Activated CD8-positive, alpha-beta T cell treated with anti-CD3 and anti-CD28 coated beads for 36 hours (primary cell): ENCODE results near the gene HFE. TPM values are rescaled to one million over a fixed set of nuclear protein-coding genes. Genes with fewer than 3 reads are reported as not detected.
"Not testable (repeated sequence)": the region's sequence is repeated elsewhere in the genome, so short reads cannot be mapped to it uniquely, and the experiment has no call there.

ENCODE experiments used
- ATAC-seq: fragments of 200-7000 bp; cut with Tn5 transposase; one replicate; pipeline ENCODE4 v1.10.0; 2021; ENCODE audit warnings: mild to moderate bottlenecking, moderate library complexity
- CTCF ChIA-PET: fragments of 350-600 bp; sonication (Branson Sonifier 250); formaldehyde crosslinking; loops from one replicate; lab custom pipeline; 2021; ENCODE audit warnings: antibody characterized with exemption; lab: Charles Lee
- POLR2A ChIA-PET: fragments of 350-600 bp; sonication (Branson Sonifier 250); formaldehyde crosslinking; loops from one replicate; lab custom pipeline; 2021; ENCODE audit warnings: antibody characterized with exemption; lab: Charles Lee
- DNase-seq: peaks from one replicate; pipeline ENCODE4 v3.0.0-alpha.2; 2020
- H3K27ac Mint-ChIP-seq: one replicate; pipeline ENCODE4 v1.8.0; 2021; ENCODE audit warnings: mild to moderate bottlenecking, mixed read lengths
- H3K27me3 Mint-ChIP-seq: one replicate; pipeline ENCODE4 v1.8.0; 2021; ENCODE audit warnings: mixed read lengths
- H3K36me3 Mint-ChIP-seq: one replicate; pipeline ENCODE4 v1.8.0; 2021; ENCODE audit warnings: low read depth, mixed read lengths
- H3K4me1 Mint-ChIP-seq: one replicate; pipeline ENCODE4 v1.8.0; 2021; ENCODE audit warnings: low read depth, mixed read lengths
- H3K4me3 Mint-ChIP-seq: one replicate; pipeline ENCODE4 v1.8.0; 2021; ENCODE audit warnings: mild to moderate bottlenecking, moderate library complexity, mixed read lengths
- H3K9me3 Mint-ChIP-seq: one replicate; pipeline ENCODE4 v1.8.0; 2021; ENCODE audit warnings: mixed read lengths
- intact Hi-C: fragments of 100-400 bp; cut with micrococcal nuclease; formaldehyde crosslinking; loops from one replicate; pipeline ENCODE4 v1.10.0; 2022
- total RNA-seq, 2 experiments: library from RNA; stranded (reverse); gene quantifications; one replicate each; pipeline ENCODE4 v1.2.3, GENCODE V29; 2021
- TF ChIP-seq, protein P1 (sequence below): fragments of 200-600 bp; IDR thresholded peaks from one replicate; pipeline ENCODE4 v1.8.0; 2022; ENCODE audit warnings: antibody characterized with exemption, mild to moderate bottlenecking

The HFE gene
- total RNA-seq, 2 experiments from 2014 or later: 0.25 to 0.56 TPM

DNA sequence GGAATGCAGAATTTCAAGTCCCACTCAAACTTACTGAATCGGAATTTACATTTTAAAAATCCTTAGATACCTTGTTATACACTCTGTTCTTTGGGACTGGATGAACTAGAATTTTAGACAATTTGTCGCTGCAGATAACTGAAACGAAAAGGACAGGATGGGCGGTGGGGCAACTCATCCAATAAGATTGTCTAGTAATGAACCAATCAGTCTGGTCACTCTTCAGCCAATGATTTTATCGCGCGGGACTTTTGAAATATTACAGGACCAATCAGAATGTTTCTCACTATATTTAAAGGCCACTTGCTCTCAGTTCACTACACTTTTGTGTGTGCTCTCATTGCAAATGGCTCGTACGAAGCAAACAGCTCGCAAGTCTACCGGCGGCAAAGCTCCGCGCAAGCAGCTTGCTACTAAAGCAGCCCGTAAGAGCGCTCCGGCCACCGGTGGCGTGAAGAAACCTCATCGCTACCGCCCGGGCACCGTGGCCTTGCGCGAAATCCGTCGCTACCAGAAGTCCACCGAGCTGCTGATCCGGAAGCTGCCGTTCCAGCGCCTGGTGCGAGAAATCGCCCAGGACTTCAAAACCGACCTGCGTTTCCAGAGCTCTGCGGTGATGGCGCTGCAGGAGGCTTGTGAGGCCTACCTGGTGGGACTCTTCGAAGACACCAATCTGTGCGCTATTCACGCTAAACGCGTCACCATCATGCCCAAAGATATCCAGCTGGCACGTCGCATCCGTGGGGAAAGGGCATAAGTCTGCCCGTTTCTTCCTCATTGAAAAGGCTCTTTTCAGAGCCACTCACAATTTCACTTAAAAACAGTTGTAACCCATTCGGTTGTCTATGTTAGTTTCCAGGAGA is 41.9 kb upstream of the HFE start:
- H3K4me3 Mint-ChIP-seq: peak overlapping the region; percentile 76
- ATAC-seq: peak; percentile 63
- TF ChIP-seq, protein P1, sequence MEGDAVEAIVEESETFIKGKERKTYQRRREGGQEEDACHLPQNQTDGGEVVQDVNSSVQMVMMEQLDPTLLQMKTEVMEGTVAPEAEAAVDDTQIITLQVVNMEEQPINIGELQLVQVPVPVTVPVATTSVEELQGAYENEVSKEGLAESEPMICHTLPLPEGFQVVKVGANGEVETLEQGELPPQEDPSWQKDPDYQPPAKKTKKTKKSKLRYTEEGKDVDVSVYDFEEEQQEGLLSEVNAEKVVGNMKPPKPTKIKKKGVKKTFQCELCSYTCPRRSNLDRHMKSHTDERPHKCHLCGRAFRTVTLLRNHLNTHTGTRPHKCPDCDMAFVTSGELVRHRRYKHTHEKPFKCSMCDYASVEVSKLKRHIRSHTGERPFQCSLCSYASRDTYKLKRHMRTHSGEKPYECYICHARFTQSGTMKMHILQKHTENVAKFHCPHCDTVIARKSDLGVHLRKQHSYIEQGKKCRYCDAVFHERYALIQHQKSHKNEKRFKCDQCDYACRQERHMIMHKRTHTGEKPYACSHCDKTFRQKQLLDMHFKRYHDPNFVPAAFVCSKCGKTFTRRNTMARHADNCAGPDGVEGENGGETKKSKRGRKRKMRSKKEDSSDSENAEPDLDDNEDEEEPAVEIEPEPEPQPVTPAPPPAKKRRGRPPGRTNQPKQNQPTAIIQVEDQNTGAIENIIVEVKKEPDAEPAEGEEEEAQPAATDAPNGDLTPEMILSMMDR: no peak
- H3K27me3 Mint-ChIP-seq: no peaks in the 10 kb centered on the region
- peak; percentile 85 for DNase-seq
- peaks cover 10% of the 10 kb centered on the region for H3K4me1 Mint-ChIP-seq
- ChIA-PET POLR2A (interaction anchor here (0.6 to 26.1 kb wide), 29 partner anchors 11 to 1093 kb away, joined by 3 to 1376 read pairs (median 7); partner anchors contain the start of gene HFE), CTCF (interaction anchor here (0.9 to 4.2 kb wide), 9 partner anchors 9 to 79 kb away, joined by 3 to 48 read pairs (median 4); a partner anchor contains a TSS)
- peaks cover 2% of the 10 kb centered on the region for H3K36me3 Mint-ChIP-seq
- H3K27ac Mint-ChIP-seq: peak overlapping the region; percentile 96
- intact Hi-C loops: loop anchor here (1.0 kb wide), 1 partner anchor 10 kb away; no protein-coding TSS in a partner anchor
- H3K9me3 Mint-ChIP-seq: no peaks in the 10 kb centered on the region

DNA sequence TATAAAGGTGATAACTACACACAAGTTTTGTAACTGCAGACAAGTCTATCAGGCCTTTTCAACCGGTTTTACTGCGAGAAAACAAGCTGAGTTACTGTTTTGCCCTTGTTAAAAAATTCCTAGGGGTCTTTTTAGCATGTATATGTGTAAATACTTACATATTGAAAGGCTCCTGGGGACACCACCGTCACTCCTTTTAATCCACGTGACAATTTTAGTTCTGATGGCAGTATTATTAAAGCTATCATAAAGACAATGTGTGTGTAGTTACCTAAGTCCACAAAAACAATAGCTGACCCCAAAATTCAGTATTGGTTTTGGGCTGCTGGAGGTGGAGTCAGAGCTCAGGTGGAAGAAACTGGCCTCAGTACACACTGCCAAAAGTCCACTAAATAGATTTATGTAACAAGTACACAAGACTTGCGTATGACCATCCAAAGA is 41.3 kb upstream of the HFE start:
- intact Hi-C loops: loop anchor here (1.0 kb wide), 1 partner anchor 9 kb away; no protein-coding TSS in a partner anchor
- DNase-seq: no peak
- Mint-ChIP-seq H3K27me3 (no peaks in the 10 kb centered on the region), H3K4me1 (peaks cover 10% of the 10 kb centered on the region), H3K4me3 (peak overlapping the region; percentile 76), H3K27ac (peak overlapping the region; percentile 96), H3K9me3 (no peaks in the 10 kb centered on the region), H3K36me3 (peaks cover 2% of the 10 kb centered on the region)
- ChIA-PET CTCF (interaction anchor here (0.9 to 4.2 kb wide), 9 partner anchors 8 to 78 kb away, joined by 3 to 48 read pairs (median 4); a partner anchor contains a TSS), POLR2A (interaction anchor here (0.6 to 26.1 kb wide), 25 partner anchors 10 to 1092 kb away, joined by 3 to 1376 read pairs (median 4); partner anchors contain the start of gene HFE)
- TF ChIP-seq, protein P1: no peak
- no peak for ATAC-seq

DNA sequence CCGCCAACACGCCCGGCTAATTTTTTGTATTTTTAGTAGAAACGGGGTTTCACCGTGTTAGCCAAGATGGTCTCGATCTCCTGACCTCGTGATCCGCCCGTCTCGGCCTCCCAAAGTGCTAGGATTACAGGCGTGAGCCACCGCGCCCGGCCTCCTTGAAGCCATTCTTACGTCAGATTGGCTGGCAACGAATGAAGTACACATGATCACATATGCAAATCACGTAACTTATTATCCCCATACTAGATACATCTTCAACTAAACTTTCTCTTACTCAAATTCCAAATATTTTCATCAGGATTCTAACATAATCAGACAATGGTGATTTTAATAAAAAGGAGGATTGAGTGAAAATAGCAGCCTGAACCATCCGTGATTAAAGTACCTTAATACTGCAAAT is 39.9 kb upstream of the HFE start:
- POLR2A ChIA-PET: interaction anchor here (2.4 to 26.1 kb wide), 6 partner anchors 9 to 223 kb away, joined by 6 to 1376 read pairs (median 57); a partner anchor contains a TSS
- H3K27me3 Mint-ChIP-seq, intact Hi-C loops, DNase-seq, H3K27ac Mint-ChIP-seq, H3K9me3 Mint-ChIP-seq, H3K4me3 Mint-ChIP-seq, ATAC-seq, H3K36me3 Mint-ChIP-seq: not testable (repeated sequence)
- H3K4me1 Mint-ChIP-seq: peaks cover 16% of the 10 kb centered on the region
- CTCF ChIA-PET: interaction anchor here (1.8 kb wide), 1 partner anchor 16 kb away, joined by 7 read pairs; no protein-coding TSS in a partner anchor

DNA sequence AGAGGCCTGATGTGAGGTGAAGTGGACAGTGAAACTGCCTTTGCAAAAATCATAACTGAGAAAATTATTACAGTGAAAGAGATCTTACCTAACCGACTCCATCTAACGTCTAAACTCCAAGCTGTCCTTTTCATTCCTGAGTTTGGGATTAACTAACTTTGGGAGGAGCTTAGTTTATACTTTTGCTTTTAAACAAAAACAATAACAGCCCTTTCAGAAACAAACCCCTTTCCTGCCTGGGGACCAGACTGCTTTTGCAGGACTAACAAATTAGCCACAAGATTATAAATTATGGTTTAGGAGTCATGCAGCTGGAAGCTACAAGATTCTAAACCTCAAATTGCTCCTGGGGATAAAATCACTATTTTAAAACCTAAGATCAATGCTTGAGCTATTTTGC is 38.6 kb upstream of the HFE start:
- CTCF ChIA-PET: interaction anchor here (1.2 to 1.8 kb wide), 4 partner anchors 17 to 31 kb away, joined by 3 to 5 read pairs (median 3); a partner anchor contains a TSS
- TF ChIP-seq, protein P1: no peak
- intact Hi-C loops: no loop called here
- ATAC-seq (no peak), DNase-seq (no peak)
- peaks cover 2% of the 10 kb centered on the region for H3K36me3 Mint-ChIP-seq
- H3K27me3 Mint-ChIP-seq: no peaks in the 10 kb centered on the region
- peaks cover 16% of the 10 kb centered on the region for H3K4me1 Mint-ChIP-seq
- no peaks in the 10 kb centered on the region for H3K9me3 Mint-ChIP-seq
- no peak overlapping the region for H3K4me3 Mint-ChIP-seq
- POLR2A ChIA-PET: interaction anchor here (0.8 to 26.1 kb wide), 5 partner anchors 7 to 222 kb away, joined by 3 to 1376 read pairs (median 6); a partner anchor contains a TSS
- H3K27ac Mint-ChIP-seq: no peak overlapping the region

DNA sequence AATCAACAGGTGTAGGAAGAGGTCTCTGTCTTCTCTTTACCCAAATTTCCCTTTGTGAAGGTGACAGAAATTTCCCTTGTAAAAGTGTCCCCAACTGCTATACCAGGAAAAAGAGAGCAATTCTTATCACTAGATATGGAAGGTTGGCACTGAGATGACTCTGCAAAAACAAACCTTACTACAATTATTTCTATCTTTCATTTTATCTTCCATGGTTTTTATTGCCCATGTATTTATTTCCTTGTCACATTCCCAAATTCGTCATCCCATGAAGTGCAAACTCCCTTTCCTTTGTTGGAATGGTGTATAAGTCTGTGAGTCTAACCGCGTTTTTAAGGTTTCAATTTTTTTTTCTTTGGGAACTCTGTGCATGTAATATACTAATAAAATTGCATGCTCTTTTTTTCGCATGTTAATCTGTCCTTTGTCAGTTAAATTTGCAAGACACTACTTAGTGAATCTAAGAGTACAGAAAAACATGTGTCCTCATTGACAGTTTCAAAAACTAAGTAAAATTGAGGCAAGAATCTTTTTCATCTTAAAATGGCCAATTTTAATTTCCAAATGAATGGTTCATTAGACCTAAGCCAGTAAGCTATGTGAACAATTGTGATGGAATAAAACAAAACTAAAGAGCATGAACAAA is 35.4 kb upstream of the HFE start:
- H3K27ac Mint-ChIP-seq: no peak overlapping the region
- ChIA-PET CTCF (interaction anchor here (1.3 kb wide), 1 partner anchor 26 kb away, joined by 3 read pairs; no protein-coding TSS in a partner anchor), POLR2A (interaction anchor here (2.4 to 26.1 kb wide), 3 partner anchors 7 to 52 kb away, joined by 10 to 1376 read pairs (median 304); a partner anchor contains a TSS)
- H3K9me3 Mint-ChIP-seq: no peaks in the 10 kb centered on the region
- H3K36me3 Mint-ChIP-seq: peaks cover 3% of the 10 kb centered on the region
- no peak overlapping the region for H3K4me3 Mint-ChIP-seq
- ATAC-seq: no peak
- peaks cover 15% of the 10 kb centered on the region for H3K4me1 Mint-ChIP-seq
- intact Hi-C loops: no loop called here
- peaks cover 1% of the 10 kb centered on the region for H3K27me3 Mint-ChIP-seq
- TF ChIP-seq, protein P1: no peak
- no peak for DNase-seq

DNA sequence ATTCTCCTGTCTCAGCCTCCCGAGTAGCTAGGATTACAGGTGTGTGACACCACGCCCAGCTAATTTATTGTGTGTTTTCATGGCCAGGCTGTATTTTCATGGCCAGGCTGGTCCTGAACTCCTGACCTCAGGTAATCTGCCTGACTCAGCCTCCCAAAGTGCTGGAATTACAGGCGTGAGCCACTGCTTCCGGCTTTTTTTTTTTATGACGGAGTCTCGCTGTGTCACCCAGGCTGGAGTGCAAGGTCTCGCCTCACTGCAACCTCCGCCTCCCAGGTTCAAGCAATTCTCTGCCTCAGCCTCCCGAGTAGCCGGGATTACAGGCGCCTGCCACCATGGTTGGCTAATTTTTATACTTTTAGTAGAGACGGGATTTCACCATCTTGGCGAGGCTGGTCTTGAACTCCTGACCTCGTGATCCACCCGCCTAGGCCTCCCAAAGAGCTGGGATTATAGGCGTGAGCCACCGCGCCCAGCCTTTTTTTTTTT is 34.4 kb upstream of the HFE start:
- intact Hi-C loops, H3K9me3 Mint-ChIP-seq, H3K36me3 Mint-ChIP-seq, ATAC-seq, H3K4me3 Mint-ChIP-seq, DNase-seq, H3K27me3 Mint-ChIP-seq: not testable (repeated sequence)
- CTCF ChIA-PET: interaction anchor here (0.7 to 2.2 kb wide), 3 partner anchors 9 to 44 kb away, joined by 3 to 7 read pairs (median 4); a partner anchor contains a TSS
- Mint-ChIP-seq H3K27ac (peak overlapping the region; percentile 99), H3K4me1 (peaks cover 17% of the 10 kb centered on the region)
- POLR2A ChIA-PET: interaction anchor here (1.0 to 26.1 kb wide), 6 partner anchors 8 to 181 kb away, joined by 5 to 1376 read pairs (median 58); a partner anchor contains a TSS
